IMR-90 (cell line): ENCODE measurements around the gene CD6.

ENCODE experiments used
- BHLHE40 ChIP-seq: fragments of 150-350 bp; IDR thresholded peaks from 2 replicates; pipeline ENCODE4 v1.6.1; 2016; ENCODE audit warnings: mild to moderate bottlenecking, low read depth, low read length
- CTCF ChIP-seq: conservative IDR thresholded peaks from 2 replicates; pipeline ENCODE4 v1.5.1; 2012; ENCODE audit warnings: mild to moderate bottlenecking, low read depth, low read length, improper control_type of control experiment
- POLR2A ChIP-seq: IDR thresholded peaks from 2 replicates; pipeline ENCODE4 v1.6.1; 2012; ENCODE audit warnings: mild to moderate bottlenecking, low read depth, low read length

DNA sequence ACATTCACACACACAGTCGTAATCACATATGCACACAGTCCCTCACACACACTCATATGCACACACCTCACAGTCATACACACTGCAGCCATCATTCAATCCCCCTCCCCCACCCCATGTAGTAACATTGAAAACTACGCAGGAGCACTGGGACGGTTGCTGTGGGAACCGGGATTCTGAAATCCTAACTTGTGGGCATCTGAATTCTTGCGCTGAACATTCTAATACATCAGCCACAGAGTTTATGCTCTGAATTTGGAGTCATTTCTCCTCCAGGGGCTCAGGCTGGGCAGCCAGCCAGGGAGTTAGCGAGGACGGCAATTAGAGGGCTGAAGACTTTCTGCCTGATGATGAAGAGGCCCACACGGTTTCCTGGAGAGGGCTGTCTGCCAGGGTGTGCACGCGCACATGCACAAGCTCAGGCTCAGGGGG, 32.7 kb downstream of the CD6 start:
- no peak for TF ChIP-seq CTCF
- no peak for TF ChIP-seq BHLHE40
- no peak for TF ChIP-seq POLR2A
